ENCODE measurements around the gene MED16. TPM values are rescaled to one million over a fixed set of nuclear protein-coding genes. Genes with fewer than 3 reads are reported as not detected.

The MED16 gene
- total RNA-seq, 2 experiments from 2014 or later = 19.1 to 54.3 TPM

DNA sequence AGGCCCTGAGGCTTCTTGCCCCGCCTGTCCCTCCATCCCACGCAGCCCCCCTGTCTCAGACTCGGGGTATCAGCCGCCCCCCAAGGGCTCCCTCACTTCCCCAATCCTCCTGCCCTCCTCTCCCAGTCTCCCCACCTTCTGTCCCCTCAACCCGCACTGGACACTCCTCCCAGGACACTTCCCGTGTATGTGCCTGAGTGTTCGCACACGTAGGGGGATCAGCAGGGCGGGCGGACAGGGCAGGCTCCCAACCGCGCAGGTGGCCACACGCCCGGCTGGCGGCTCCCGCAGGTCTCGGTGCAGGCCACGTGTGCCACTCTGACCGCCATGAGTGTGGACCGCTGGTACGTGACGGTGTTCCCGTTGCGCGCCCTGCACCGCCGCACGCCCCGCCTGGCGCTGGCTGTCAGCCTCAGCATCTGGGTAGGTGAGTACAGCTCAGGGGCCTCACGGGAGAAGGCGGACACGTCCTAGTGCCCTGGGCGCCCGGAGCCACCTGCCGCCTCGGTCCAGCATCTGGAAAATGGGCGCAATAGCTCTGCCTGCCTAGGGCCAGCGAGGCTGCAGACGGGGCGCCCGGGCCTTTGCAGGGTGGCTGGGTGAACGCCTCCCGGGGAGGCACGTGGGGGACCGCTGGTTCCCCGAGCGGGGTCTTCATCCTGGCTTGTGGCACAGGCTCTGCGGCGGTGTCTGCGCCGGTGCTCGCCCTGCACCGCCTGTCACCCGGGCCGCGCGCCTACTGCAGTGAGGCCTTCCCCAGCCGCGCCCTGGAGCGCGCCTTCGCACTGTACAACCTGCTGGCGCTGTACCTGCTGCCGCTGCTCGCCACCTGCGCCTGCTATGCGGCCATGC is 26.4 kb upstream of the MED16 start:
- no TSS peak for BruUV-seq (replicated peaks)
- ChIA-PET POLR2A (no interaction called here), CTCF (ENCODE audit: unreplicated experiment) (interaction anchor here (0.5 kb wide), 1 partner anchor 10 kb away, joined by 6 read pairs; no protein-coding TSS in a partner anchor)
- Histone ChIP-seq H3K4me2 (ENCODE audit: low read length) (no peak overlapping the region), H4K20me1 (ENCODE audit: insufficient read depth, low read length) (no peaks in the 10 kb centered on the region), H3K4me3 (ENCODE audit: low read depth, low read length, poor library complexity, severe bottlenecking) (no peak overlapping the region), H3K4me1 (ENCODE audit: insufficient read depth, low read length, poor library complexity, severe bottlenecking) (peaks cover 14% of the 10 kb centered on the region), H3K27ac (ENCODE audit: low read depth, low read length, poor library complexity, severe bottlenecking) (no peak overlapping the region), H3K9me2 (ENCODE audit: insufficient read depth, low read length) (no peaks in the 10 kb centered on the region), H3K9me3 (ENCODE audit: low read length) (no peaks in the 10 kb centered on the region), H3K36me3 (ENCODE audit: insufficient read depth, low read length) (no peaks in the 10 kb centered on the region), H3K79me2 (ENCODE audit: insufficient read depth, low read depth, low read length) (no peaks in the 10 kb centered on the region), H2AFZ (ENCODE audit: low read length) (no peak overlapping the region)
- DNase-seq (ENCODE audit: low spot score) = no peak
- intact Hi-C loops (cut with micrococcal nuclease; ENCODE audit: unreplicated experiment) = no loop called here
- TF ChIP-seq, protein P1, sequence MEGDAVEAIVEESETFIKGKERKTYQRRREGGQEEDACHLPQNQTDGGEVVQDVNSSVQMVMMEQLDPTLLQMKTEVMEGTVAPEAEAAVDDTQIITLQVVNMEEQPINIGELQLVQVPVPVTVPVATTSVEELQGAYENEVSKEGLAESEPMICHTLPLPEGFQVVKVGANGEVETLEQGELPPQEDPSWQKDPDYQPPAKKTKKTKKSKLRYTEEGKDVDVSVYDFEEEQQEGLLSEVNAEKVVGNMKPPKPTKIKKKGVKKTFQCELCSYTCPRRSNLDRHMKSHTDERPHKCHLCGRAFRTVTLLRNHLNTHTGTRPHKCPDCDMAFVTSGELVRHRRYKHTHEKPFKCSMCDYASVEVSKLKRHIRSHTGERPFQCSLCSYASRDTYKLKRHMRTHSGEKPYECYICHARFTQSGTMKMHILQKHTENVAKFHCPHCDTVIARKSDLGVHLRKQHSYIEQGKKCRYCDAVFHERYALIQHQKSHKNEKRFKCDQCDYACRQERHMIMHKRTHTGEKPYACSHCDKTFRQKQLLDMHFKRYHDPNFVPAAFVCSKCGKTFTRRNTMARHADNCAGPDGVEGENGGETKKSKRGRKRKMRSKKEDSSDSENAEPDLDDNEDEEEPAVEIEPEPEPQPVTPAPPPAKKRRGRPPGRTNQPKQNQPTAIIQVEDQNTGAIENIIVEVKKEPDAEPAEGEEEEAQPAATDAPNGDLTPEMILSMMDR (conservative IDR thresholded peaks at IDR 0.05; ENCODE audit: low read length) = no peak
- peak; percentile 32; the same call in 1 of the 2 replicates for TF ChIP-seq EZH2phosphoT487 (IDR thresholded peaks at IDR 0.05; ENCODE audit: borderline replicate concordance, low read depth, low read length)

DNA sequence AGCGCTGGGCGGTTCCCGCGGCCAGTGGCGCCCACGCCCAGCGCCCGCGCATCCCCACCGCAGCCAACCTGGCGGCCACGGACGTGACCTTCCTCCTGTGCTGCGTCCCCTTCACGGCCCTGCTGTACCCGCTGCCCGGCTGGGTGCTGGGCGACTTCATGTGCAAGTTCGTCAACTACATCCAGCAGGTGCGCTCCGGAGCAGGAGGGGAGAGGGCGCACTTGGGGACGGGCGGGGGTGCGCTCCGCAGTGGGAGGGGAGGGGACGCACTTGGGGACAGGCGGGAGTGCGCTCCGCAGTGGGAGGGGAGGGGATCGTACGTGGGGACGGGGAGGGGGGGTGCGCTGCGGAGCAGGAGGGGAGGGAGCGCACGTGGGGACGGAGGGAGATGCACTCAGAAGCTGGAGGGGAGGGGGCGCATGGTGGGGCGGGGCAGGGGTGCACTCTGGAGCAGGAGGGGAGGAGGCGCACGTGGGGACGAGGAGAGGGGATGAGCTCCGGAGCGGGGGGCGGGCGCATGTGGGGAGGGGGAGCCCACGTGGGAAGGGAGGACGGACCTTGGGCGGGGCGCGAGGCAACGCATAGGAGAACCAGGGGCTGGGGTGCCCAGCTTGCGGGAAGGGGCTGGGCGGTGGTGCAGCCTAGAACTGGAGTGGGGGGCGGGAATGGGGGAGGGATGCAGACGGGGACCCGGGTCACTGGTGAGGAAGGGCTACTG is 25.7 kb upstream of the MED16 start:
- intact Hi-C loops (cut with micrococcal nuclease; ENCODE audit: unreplicated experiment) = no loop called here
- POLR2A ChIA-PET = no interaction called here
- H3K9me3 ChIP-seq (ENCODE audit: low read length) = no peaks in the 10 kb centered on the region
- no peaks in the 10 kb centered on the region for H3K79me2 ChIP-seq (ENCODE audit: insufficient read depth, low read depth, low read length)
- no peak overlapping the region for H3K27ac ChIP-seq (ENCODE audit: low read depth, low read length, poor library complexity, severe bottlenecking)
- no peak overlapping the region for H2AFZ ChIP-seq (ENCODE audit: low read length)
- H3K9me2 ChIP-seq (ENCODE audit: insufficient read depth, low read length) = no peaks in the 10 kb centered on the region
- CTCF ChIA-PET (ENCODE audit: unreplicated experiment) = interaction anchor here (0.5 kb wide), 1 partner anchor 9 kb away, joined by 6 read pairs; no protein-coding TSS in a partner anchor
- no peak for DNase-seq (ENCODE audit: low spot score)
- H4K20me1 ChIP-seq (ENCODE audit: insufficient read depth, low read length) = no peaks in the 10 kb centered on the region
- H3K36me3 ChIP-seq (ENCODE audit: insufficient read depth, low read length) = no peaks in the 10 kb centered on the region
- BruUV-seq (replicated peaks) = no TSS peak
- H3K4me2 ChIP-seq (ENCODE audit: low read length) = no peak overlapping the region
- TF ChIP-seq, protein P1 (conservative IDR thresholded peaks at IDR 0.05; ENCODE audit: low read length) = no peak
- TF ChIP-seq EZH2phosphoT487 (IDR thresholded peaks at IDR 0.05; ENCODE audit: borderline replicate concordance, low read depth, low read length) = no peak
- no peak overlapping the region for H3K4me3 ChIP-seq (ENCODE audit: low read depth, low read length, poor library complexity, severe bottlenecking)
- H3K4me1 ChIP-seq (ENCODE audit: insufficient read depth, low read length, poor library complexity, severe bottlenecking) = peaks cover 11% of the 10 kb centered on the region

DNA sequence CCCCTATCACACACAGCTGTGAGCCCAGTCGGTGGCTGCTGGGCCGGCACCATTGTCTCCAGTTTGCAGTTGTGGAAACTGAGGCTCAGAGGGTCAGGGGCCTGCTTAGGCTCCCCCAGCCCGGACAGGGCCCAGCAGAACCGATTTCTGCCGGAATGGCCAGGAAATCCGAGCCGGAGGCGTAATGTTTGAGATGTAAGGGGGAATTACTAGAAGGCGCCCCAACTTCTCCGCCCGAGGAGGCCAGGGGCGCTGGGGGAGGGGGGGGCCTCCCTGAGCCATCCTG is 25.1 kb upstream of the MED16 start:
- Histone ChIP-seq H3K4me3 (ENCODE audit: low read depth, low read length, poor library complexity, severe bottlenecking) (no peak overlapping the region), H3K9me3 (ENCODE audit: low read length) (no peaks in the 10 kb centered on the region), H3K9me2 (ENCODE audit: insufficient read depth, low read length) (no peaks in the 10 kb centered on the region), H3K27ac (ENCODE audit: low read depth, low read length, poor library complexity, severe bottlenecking) (no peak overlapping the region), H2AFZ (ENCODE audit: low read length) (no peak overlapping the region), H3K4me1 (ENCODE audit: insufficient read depth, low read length, poor library complexity, severe bottlenecking) (peaks cover 14% of the 10 kb centered on the region), H3K79me2 (ENCODE audit: insufficient read depth, low read depth, low read length) (no peaks in the 10 kb centered on the region), H4K20me1 (ENCODE audit: insufficient read depth, low read length) (no peaks in the 10 kb centered on the region), H3K4me2 (ENCODE audit: low read length) (peak overlapping the region; percentile 32; the same call in 1 of the 2 replicates), H3K36me3 (ENCODE audit: insufficient read depth, low read length) (no peaks in the 10 kb centered on the region)
- TF ChIP-seq, protein P1 (conservative IDR thresholded peaks at IDR 0.05; ENCODE audit: low read length) = no peak
- TF ChIP-seq EZH2phosphoT487 (IDR thresholded peaks at IDR 0.05; ENCODE audit: borderline replicate concordance, low read depth, low read length) = no peak
- CTCF ChIA-PET (ENCODE audit: unreplicated experiment) = no interaction called here
- BruUV-seq (replicated peaks) = no TSS peak
- no peak for DNase-seq (ENCODE audit: low spot score)
- intact Hi-C loops (cut with micrococcal nuclease; ENCODE audit: unreplicated experiment) = no loop called here
- POLR2A ChIA-PET = no interaction called here
